ENCODE measurements around the gene PDSS2.
"Not testable (repeated sequence)": the region's sequence is repeated elsewhere in the genome, so short reads cannot be mapped to it uniquely, and the experiment has no call there.

PDSS2 gene

GRCh38 chr6:107313776-107314175 is 145.6 kb downstream of the PDSS2 start:
- H4K20me1 ChIP-seq (ENCODE audit: insufficient read depth, low read length), result no peaks in the 10 kb centered on the region
- no peaks in the 10 kb centered on the region for H3K79me2 ChIP-seq (ENCODE audit: low read length)
- no peaks in the 10 kb centered on the region for H3K4me1 ChIP-seq (ENCODE audit: low read length)
- H3K9me3 ChIP-seq (ENCODE audit: insufficient read depth, low read length), result no peaks in the 10 kb centered on the region
- no peak overlapping the region for H2AFZ ChIP-seq (ENCODE audit: low read depth, low read length)
- no peak overlapping the region for H3K4me3 ChIP-seq (ENCODE audit: low read length)
- TF ChIP-seq CTCF (IDR thresholded peaks at IDR 0.05; ENCODE audit: low read depth, low read length), result no peak
- no peak for TF ChIP-seq EZH2phosphoT487 (IDR thresholded peaks at IDR 0.05; ENCODE audit: low read depth)
- no peak overlapping the region for H3K9ac ChIP-seq (ENCODE audit: low read length)
- H3K27ac ChIP-seq (ENCODE audit: low read length), result no peak overlapping the region
- no peak overlapping the region for H3K4me2 ChIP-seq (ENCODE audit: low read length)
- H3K27me3 ChIP-seq (ENCODE audit: low read depth, low read length), result no peaks in the 10 kb centered on the region
- no peaks in the 10 kb centered on the region for H3K36me3 ChIP-seq (replicated peaks; ENCODE audit: low read depth, low read length)

GRCh38 chr6:107310362-107310761 is 149.0 kb downstream of the PDSS2 start:
- H2AFZ ChIP-seq (ENCODE audit: low read depth, low read length), result no peak overlapping the region
- H3K4me2 ChIP-seq (ENCODE audit: low read length), result no peak overlapping the region
- no peaks in the 10 kb centered on the region for H4K20me1 ChIP-seq (ENCODE audit: insufficient read depth, low read length)
- TF ChIP-seq EZH2phosphoT487 (IDR thresholded peaks at IDR 0.05; ENCODE audit: low read depth) (no peak), CTCF (IDR thresholded peaks at IDR 0.05; ENCODE audit: low read depth, low read length) (no peak)
- no peaks in the 10 kb centered on the region for H3K36me3 ChIP-seq (replicated peaks; ENCODE audit: low read depth, low read length)
- H3K9ac ChIP-seq (ENCODE audit: low read length), result no peak overlapping the region
- H3K4me1 ChIP-seq (ENCODE audit: low read length), result no peaks in the 10 kb centered on the region
- no peak overlapping the region for H3K4me3 ChIP-seq (ENCODE audit: low read length)
- no peaks in the 10 kb centered on the region for H3K27me3 ChIP-seq (ENCODE audit: low read depth, low read length)
- no peaks in the 10 kb centered on the region for H3K79me2 ChIP-seq (ENCODE audit: low read length)
- H3K27ac ChIP-seq (ENCODE audit: low read length), result no peak overlapping the region
- H3K9me3 ChIP-seq (ENCODE audit: insufficient read depth, low read length), result no peaks in the 10 kb centered on the region

GRCh38 chr6:107308677-107309076 is 150.7 kb downstream of the PDSS2 start:
- Histone ChIP-seq H3K79me2 (ENCODE audit: low read length) (no peaks in the 10 kb centered on the region), H3K9ac (ENCODE audit: low read length) (no peak overlapping the region), H4K20me1 (ENCODE audit: insufficient read depth, low read length) (no peaks in the 10 kb centered on the region), H3K9me3 (ENCODE audit: insufficient read depth, low read length) (no peaks in the 10 kb centered on the region), H3K4me1 (ENCODE audit: low read length) (no peaks in the 10 kb centered on the region), H2AFZ (ENCODE audit: low read depth, low read length) (no peak overlapping the region), H3K4me2 (ENCODE audit: low read length) (no peak overlapping the region), H3K27me3 (ENCODE audit: low read depth, low read length) (no peaks in the 10 kb centered on the region), H3K27ac (ENCODE audit: low read length) (no peak overlapping the region), H3K4me3 (ENCODE audit: low read length) (no peak overlapping the region), H3K36me3 (replicated peaks; ENCODE audit: low read depth, low read length) (no peaks in the 10 kb centered on the region)
- TF ChIP-seq EZH2phosphoT487 (IDR thresholded peaks at IDR 0.05; ENCODE audit: low read depth) (no peak), CTCF (IDR thresholded peaks at IDR 0.05; ENCODE audit: low read depth, low read length) (no peak)

GRCh38 chr6:107305994-107306393 is 153.4 kb downstream of the PDSS2 start:
- H3K27ac ChIP-seq (ENCODE audit: low read length); H3K4me1 ChIP-seq (ENCODE audit: low read length); H3K79me2 ChIP-seq (ENCODE audit: low read length); H3K27me3 ChIP-seq (ENCODE audit: low read depth, low read length); H3K4me2 ChIP-seq (ENCODE audit: low read length); H2AFZ ChIP-seq (ENCODE audit: low read depth, low read length); H3K36me3 ChIP-seq (replicated peaks; ENCODE audit: low read depth, low read length); H3K4me3 ChIP-seq (ENCODE audit: low read length); H4K20me1 ChIP-seq (ENCODE audit: insufficient read depth, low read length); H3K9me3 ChIP-seq (ENCODE audit: insufficient read depth, low read length); H3K9ac ChIP-seq (ENCODE audit: low read length): not testable (repeated sequence)

GRCh38 chr6:107305391-107305790 is 154.0 kb downstream of the PDSS2 start:
- TF ChIP-seq EZH2phosphoT487 (IDR thresholded peaks at IDR 0.05; ENCODE audit: low read depth) (no peak), CTCF (IDR thresholded peaks at IDR 0.05; ENCODE audit: low read depth, low read length) (no peak)
- Histone ChIP-seq H3K4me3 (ENCODE audit: low read length) (no peak overlapping the region), H2AFZ (ENCODE audit: low read depth, low read length) (no peak overlapping the region), H3K9ac (ENCODE audit: low read length) (no peak overlapping the region), H3K79me2 (ENCODE audit: low read length) (no peaks in the 10 kb centered on the region), H3K27ac (ENCODE audit: low read length) (no peak overlapping the region), H3K9me3 (ENCODE audit: insufficient read depth, low read length) (no peaks in the 10 kb centered on the region), H3K4me1 (ENCODE audit: low read length) (no peaks in the 10 kb centered on the region), H4K20me1 (ENCODE audit: insufficient read depth, low read length) (no peaks in the 10 kb centered on the region), H3K4me2 (ENCODE audit: low read length) (no peak overlapping the region), H3K27me3 (ENCODE audit: low read depth, low read length) (no peaks in the 10 kb centered on the region), H3K36me3 (replicated peaks; ENCODE audit: low read depth, low read length) (no peaks in the 10 kb centered on the region)
